Heart left ventricle (tissue), 16 donors: Measurements from ENCODE around the gene UCHL1. TPM values are rescaled to one million over a fixed set of nuclear protein-coding genes. Genes with fewer than 3 reads are reported as not detected.

ENCODE experiments used
- ATAC-seq, 4 donors: fragments of 200-7000 bp; cut with Tn5 transposase; one replicate each; pipeline ENCODE4 v1.9.1; 2020 to 2022; ENCODE audit warnings: moderate library complexity in 4 of 4, mild to moderate bottlenecking in 3 of 4, moderate number of reproducible peaks in 1 of 4
- DNase-seq, 5 donors: peaks; one replicate each; pipeline ENCODE4 v3.0.0-alpha.2; 2020
- H3K27ac ChIP-seq, 12 donors: fragments of 200-600 bp; sonication (generic) in 4 of 12; one replicate each; pipeline versions ENCODE4 v1.5.0 to v1.8.0; 2016 to 2022; ENCODE audit warnings: mild to moderate bottlenecking in 2 of 12
- H3K27me3 ChIP-seq, 9 donors: fragments of 200-600 bp; sonication (generic) in 2 of 9; one replicate each; pipeline versions ENCODE4 v1.5.1 to v1.8.0; 2016 to 2022; ENCODE audit warnings: mild to moderate bottlenecking in 3 of 9
- H3K36me3 ChIP-seq, 9 donors: fragments of 200-600 bp; sonication (generic) in 2 of 9; one replicate each; pipeline versions ENCODE4 v1.5.0 to v1.8.0; 2018 to 2022; ENCODE audit warnings: mild to moderate bottlenecking in 2 of 9
- H3K4me1 ChIP-seq, 12 donors: fragments of 200-600 bp; sonication (generic) in 4 of 12; one replicate each; pipeline versions ENCODE4 v1.5.0 to v1.8.0; 2016 to 2022; ENCODE audit warnings: mild to moderate bottlenecking in 3 of 12
- H3K4me3 ChIP-seq, 12 donors: fragments of 200-600 bp; sonication (generic) in 4 of 12; one replicate each; pipeline versions ENCODE4 v1.5.0 to v1.8.0; 2017 to 2022; ENCODE audit warnings: mild to moderate bottlenecking in 9 of 12, moderate library complexity in 4 of 12
- H3K9me3 ChIP-seq, 12 donors: fragments of 200-600 bp; sonication (generic) in 4 of 12; one replicate each; pipeline versions ENCODE4 v1.5.0 to v1.8.0; 2016 to 2022; ENCODE audit warnings: mild to moderate bottlenecking in 1 of 12
- CTCF ChIP-seq, 12 donors: fragments of 200-600 bp; sonication (generic) in 4 of 12; IDR thresholded peaks; one replicate each; pipeline versions ENCODE4 v1.5.0 to v1.8.0; 2018 to 2022; ENCODE audit warnings: antibody characterized with exemption in 12 of 12, mild to moderate bottlenecking in 5 of 12
- POLR2A ChIP-seq, 2 donors: fragments of 450-650 bp; IDR thresholded peaks; one replicate each; pipeline ENCODE4 v1.6.1; 2017; ENCODE audit warnings: antibody characterized with exemption in 2 of 2, mild to moderate bottlenecking in 2 of 2, moderate library complexity in 2 of 2
- WGBS, 4 donors: extraction: QIAGEN DNeasy Blood & Tissue Kit in 2 of 4; methylation state at CpG; one replicate each; pipeline versions ENCODE4 v1.1.5 to v1.1.7; 2013 to 2018; 5-methylcytosine and 5-hydroxymethylcytosine counted together
- intact Hi-C, 10 donors: fragments of 100-400 bp; cut with DNase I; formaldehyde crosslinking; loops; one replicate each; pipeline versions ENCODE4 v1.11.1 to v1.14.2; 2022
- polyA plus RNA-seq, 2 donors: library from polyadenylated mRNA; stranded (reverse); fragments of 200-250 nt; gene quantifications; one replicate each; pipeline ENCODE4 v1.2.3, GENCODE V29; 2013
- total RNA-seq, 9 donors: library from RNA; depleted of rRNA in 2 of 9; stranded (reverse); fragments of >200 nt in 2 of 9; fragmentation: NEBNext Ultra II Directional in 3 of 9; extraction: Animal tissue kit (Norgen Biotek cat#: 25700) in 3 of 9; gene quantifications; one replicate each; pipeline versions ENCODE4 v1.1.0 to v1.2.4, GENCODE V29; 2016 to 2023
- donor health status: ischemic (EF 13 %, LVEDD 7.1; RV severe dilation, severe dysfunction).
- donor health status: healthy with polysubstance abuse.
- donor health status: DM: no; HTN: yes; CAD: no.
- donor health status: DM: no; HTN: no; CAD: no.
- donor health status: ischemic (EF 25% LVEDD 6.9; RV normal size, moderate dysfunction).
- donor health status: ischemic (EF 25% LVEDD 5.7; RV mildly dilated, moderate dysfunction).
- donor health status: healthy.
- donor health status: DM: yes; HTN: yes; CAD: no.
- donor health status: ischemic (EF 35%, LVEDD 5.7; RV mildly dilated, moderate dysfunction).
- donor health status: nonischemic (EF 11% LVEDD 7.7; RV severe dilation, severe dysfunction).
- donor health status: DM: yes; HTN: yes; CAD: no.
- donor health status: PGD.
- donor health status: ischemic (EF 29% LVEDD 5.4; RV normal size, mild dysfunction).
- donor health status: nonischemic (EF 23%, LVEDD 6.1; RV moderate dilation, normal function).

Gene UCHL1
- total and polyA plus RNA-seq, 11 donors, result 2.8 to 81.8 (median 17.7) TPM

- H3K27me3 ChIP-seq, result no peaks in the 10 kb centered on the region
- 74 to 93% (median 88%) methylated on average over 3 of the region's 3 CpGs for WGBS, 4 donors
- intact Hi-C loops, result loop anchor here in 2 of 10 donors (10.0 kb wide), 2 partner anchors 239 to 249 kb away; partner anchors contain the start of gene LIMCH1 (in 1 of the 2)
Observed at GRCh38 chr4:41285864-41286235, 29.1 kb downstream of the UCHL1 start.

GRCh38 chr4:41287005-41287404 is 30.3 kb downstream of the UCHL1 start:
- H3K4me1 ChIP-seq, result peaks cover 0 to 5% (median 0%) of the 10 kb centered on the region in 12 donors
- DNase-seq (no peak), ATAC-seq (no peak)
- 83 to 89% (median 86%) methylated on average over 1 of the region's 1 CpG for WGBS, 4 donors
- no peaks in the 10 kb centered on the region for H3K36me3 ChIP-seq
- TF ChIP-seq CTCF (IDR thresholded peaks at IDR 0.05), result no peak
- TF ChIP-seq POLR2A (IDR thresholded peaks at IDR 0.05), result no peak
- H3K27ac ChIP-seq, result no peak overlapping the region
- H3K9me3 ChIP-seq, result peaks cover 0 to 10% (median 0%) of the 10 kb centered on the region in 12 donors
- intact Hi-C loops, result loop anchor here in 2 of 10 donors (10.0 kb wide), 2 partner anchors 238 to 248 kb away; partner anchors contain the start of gene LIMCH1 (in 1 of the 2)
- no peak overlapping the region for H3K4me3 ChIP-seq
- H3K27me3 ChIP-seq, result no peaks in the 10 kb centered on the region

More at GRCh38 chr4:41285864-41286235, 29.1 kb downstream of the UCHL1 start:
- Histone ChIP-seq H3K4me3 (no peak overlapping the region), H3K36me3 (no peaks in the 10 kb centered on the region), H3K27ac (no peak overlapping the region), H3K4me1 (peaks cover 0 to 12% (median 0%) of the 10 kb centered on the region in 12 donors), H3K9me3 (peaks cover 0 to 10% (median 0%) of the 10 kb centered on the region in 12 donors)
- TF ChIP-seq CTCF (IDR thresholded peaks at IDR 0.05) (no peak), POLR2A (IDR thresholded peaks at IDR 0.05) (no peak)
- DNase-seq, result no peak
- ATAC-seq, result no peak

GRCh38 chr4:41287852-41288251 is 31.1 kb downstream of the UCHL1 start:
- ATAC-seq (no peak), DNase-seq (no peak)
- WGBS, 4 donors, result 97 to 98% (median 97%) methylated on average over 10 of the region's 10 CpGs
- Histone ChIP-seq H3K36me3 (no peaks in the 10 kb centered on the region), H3K4me1 (peaks cover 0 to 5% (median 0%) of the 10 kb centered on the region in 12 donors), H3K9me3 (peaks cover 0 to 10% (median 0%) of the 10 kb centered on the region in 12 donors), H3K4me3 (no peak overlapping the region), H3K27ac (no peak overlapping the region), H3K27me3 (no peaks in the 10 kb centered on the region)
- intact Hi-C loops, result loop anchor here in 2 of 10 donors (10.0 kb wide), 2 partner anchors 237 to 247 kb away; partner anchors contain the start of gene LIMCH1 (in 1 of the 2)
- TF ChIP-seq CTCF (IDR thresholded peaks at IDR 0.05), result no peak
- no peak for TF ChIP-seq POLR2A (IDR thresholded peaks at IDR 0.05)

GRCh38 chr4:41288254-41288653 is 31.5 kb downstream of the UCHL1 start:
- Histone ChIP-seq H3K27ac (no peak overlapping the region), H3K4me1 (peaks cover 0 to 5% (median 0%) of the 10 kb centered on the region in 12 donors), H3K36me3 (no peaks in the 10 kb centered on the region), H3K4me3 (no peak overlapping the region), H3K27me3 (no peaks in the 10 kb centered on the region), H3K9me3 (peaks cover 0 to 10% (median 0%) of the 10 kb centered on the region in 12 donors)
- DNase-seq, result no peak
- TF ChIP-seq POLR2A (IDR thresholded peaks at IDR 0.05), result no peak
- TF ChIP-seq CTCF (IDR thresholded peaks at IDR 0.05), result no peak
- WGBS, 4 donors, result 96 to 99% (median 98%) methylated on average over 10 of the region's 10 CpGs
- no peak for ATAC-seq
- intact Hi-C loops, result loop anchor here in 2 of 10 donors (10.0 kb wide), 2 partner anchors 237 to 247 kb away; partner anchors contain the start of gene LIMCH1 (in 1 of the 2)
